Panc1 (cell line): ENCODE results near the gene FKBP5.

Experiments used
- POLR2AphosphoS5 ChIP-seq: IDR thresholded peaks from 2 replicates; pipeline ENCODE4 v1.6.1; 2012; ENCODE audit warnings: mild to moderate bottlenecking, low read depth, low read length, moderate library complexity
- TCF7L2 ChIP-seq: IDR thresholded peaks from 2 replicates; pipeline ENCODE4 v1.6.1; 2011; ENCODE audit warnings: mild to moderate bottlenecking, low read depth, low read length, inconsistent platforms
- TF ChIP-seq, protein P1 (sequence below), 2 experiments: IDR thresholded peaks; 2 replicates each; pipeline ENCODE4 v1.6.1; 2011 to 2012; ENCODE audit warnings: low read depth in 2 of 2, control low read depth in 1 of 2, low read length in 1 of 2, mild to moderate bottlenecking in 1 of 2, moderate library complexity in 1 of 2; ENCODE audit not compliant: insufficient read depth in 1 of 2
- TF ChIP-seq, protein P2 (sequence below): fragments of 450-650 bp; IDR thresholded peaks from 2 replicates; pipeline ENCODE4 v1.5.1; 2017; ENCODE audit warnings: mild to moderate bottlenecking

DNA sequence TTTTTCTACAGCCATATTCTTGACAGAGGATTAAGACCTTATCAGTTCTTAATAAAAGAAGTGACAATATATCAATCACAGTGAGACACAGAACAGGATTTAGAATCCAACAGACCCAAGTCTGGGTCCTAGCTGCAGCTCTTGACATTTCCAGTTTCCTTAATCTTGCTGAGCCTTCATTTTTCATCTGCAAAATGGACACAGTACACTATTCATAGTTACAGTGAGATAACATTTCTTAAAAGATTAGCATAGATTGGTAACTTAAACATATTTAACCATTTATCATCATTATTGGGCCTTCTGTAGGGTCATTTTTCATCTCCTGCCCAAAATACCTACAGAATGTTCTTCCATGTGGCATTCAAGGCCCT, 45.6 kb downstream of the FKBP5 start:
- TF ChIP-seq POLR2AphosphoS5, result no peak
- TF ChIP-seq, protein P1, sequence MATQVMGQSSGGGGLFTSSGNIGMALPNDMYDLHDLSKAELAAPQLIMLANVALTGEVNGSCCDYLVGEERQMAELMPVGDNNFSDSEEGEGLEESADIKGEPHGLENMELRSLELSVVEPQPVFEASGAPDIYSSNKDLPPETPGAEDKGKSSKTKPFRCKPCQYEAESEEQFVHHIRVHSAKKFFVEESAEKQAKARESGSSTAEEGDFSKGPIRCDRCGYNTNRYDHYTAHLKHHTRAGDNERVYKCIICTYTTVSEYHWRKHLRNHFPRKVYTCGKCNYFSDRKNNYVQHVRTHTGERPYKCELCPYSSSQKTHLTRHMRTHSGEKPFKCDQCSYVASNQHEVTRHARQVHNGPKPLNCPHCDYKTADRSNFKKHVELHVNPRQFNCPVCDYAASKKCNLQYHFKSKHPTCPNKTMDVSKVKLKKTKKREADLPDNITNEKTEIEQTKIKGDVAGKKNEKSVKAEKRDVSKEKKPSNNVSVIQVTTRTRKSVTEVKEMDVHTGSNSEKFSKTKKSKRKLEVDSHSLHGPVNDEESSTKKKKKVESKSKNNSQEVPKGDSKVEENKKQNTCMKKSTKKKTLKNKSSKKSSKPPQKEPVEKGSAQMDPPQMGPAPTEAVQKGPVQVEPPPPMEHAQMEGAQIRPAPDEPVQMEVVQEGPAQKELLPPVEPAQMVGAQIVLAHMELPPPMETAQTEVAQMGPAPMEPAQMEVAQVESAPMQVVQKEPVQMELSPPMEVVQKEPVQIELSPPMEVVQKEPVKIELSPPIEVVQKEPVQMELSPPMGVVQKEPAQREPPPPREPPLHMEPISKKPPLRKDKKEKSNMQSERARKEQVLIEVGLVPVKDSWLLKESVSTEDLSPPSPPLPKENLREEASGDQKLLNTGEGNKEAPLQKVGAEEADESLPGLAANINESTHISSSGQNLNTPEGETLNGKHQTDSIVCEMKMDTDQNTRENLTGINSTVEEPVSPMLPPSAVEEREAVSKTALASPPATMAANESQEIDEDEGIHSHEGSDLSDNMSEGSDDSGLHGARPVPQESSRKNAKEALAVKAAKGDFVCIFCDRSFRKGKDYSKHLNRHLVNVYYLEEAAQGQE (IDR thresholded peaks at IDR 0.05; ENCODE audit: insufficient read depth in 1 of 2, low read depth in 2 of 2, low read length in 1 of 2), result no peak
- TF ChIP-seq, protein P2, sequence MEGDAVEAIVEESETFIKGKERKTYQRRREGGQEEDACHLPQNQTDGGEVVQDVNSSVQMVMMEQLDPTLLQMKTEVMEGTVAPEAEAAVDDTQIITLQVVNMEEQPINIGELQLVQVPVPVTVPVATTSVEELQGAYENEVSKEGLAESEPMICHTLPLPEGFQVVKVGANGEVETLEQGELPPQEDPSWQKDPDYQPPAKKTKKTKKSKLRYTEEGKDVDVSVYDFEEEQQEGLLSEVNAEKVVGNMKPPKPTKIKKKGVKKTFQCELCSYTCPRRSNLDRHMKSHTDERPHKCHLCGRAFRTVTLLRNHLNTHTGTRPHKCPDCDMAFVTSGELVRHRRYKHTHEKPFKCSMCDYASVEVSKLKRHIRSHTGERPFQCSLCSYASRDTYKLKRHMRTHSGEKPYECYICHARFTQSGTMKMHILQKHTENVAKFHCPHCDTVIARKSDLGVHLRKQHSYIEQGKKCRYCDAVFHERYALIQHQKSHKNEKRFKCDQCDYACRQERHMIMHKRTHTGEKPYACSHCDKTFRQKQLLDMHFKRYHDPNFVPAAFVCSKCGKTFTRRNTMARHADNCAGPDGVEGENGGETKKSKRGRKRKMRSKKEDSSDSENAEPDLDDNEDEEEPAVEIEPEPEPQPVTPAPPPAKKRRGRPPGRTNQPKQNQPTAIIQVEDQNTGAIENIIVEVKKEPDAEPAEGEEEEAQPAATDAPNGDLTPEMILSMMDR, result no peak
- no peak for TF ChIP-seq TCF7L2
